HG03439 (cell line): ENCODE results near the gene CIDEA.
"Not testable (repeated sequence)": the region's sequence is repeated elsewhere in the genome, so short reads cannot be mapped to it uniquely, and the experiment has no call there.

Experiments
- ATAC-seq: cut with Tn5 transposase; IDR thresholded peaks from one replicate; pipeline ENCODE4 v1.9.1; 2021; ENCODE audit warnings: mild to moderate bottlenecking, moderate library complexity; ENCODE audit not compliant: unreplicated experiment

The CIDEA gene, protein sequence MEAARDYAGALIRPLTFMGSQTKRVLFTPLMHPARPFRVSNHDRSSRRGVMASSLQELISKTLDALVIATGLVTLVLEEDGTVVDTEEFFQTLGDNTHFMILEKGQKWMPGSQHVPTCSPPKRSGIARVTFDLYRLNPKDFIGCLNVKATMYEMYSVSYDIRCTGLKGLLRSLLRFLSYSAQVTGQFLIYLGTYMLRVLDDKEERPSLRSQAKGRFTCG

DNA sequence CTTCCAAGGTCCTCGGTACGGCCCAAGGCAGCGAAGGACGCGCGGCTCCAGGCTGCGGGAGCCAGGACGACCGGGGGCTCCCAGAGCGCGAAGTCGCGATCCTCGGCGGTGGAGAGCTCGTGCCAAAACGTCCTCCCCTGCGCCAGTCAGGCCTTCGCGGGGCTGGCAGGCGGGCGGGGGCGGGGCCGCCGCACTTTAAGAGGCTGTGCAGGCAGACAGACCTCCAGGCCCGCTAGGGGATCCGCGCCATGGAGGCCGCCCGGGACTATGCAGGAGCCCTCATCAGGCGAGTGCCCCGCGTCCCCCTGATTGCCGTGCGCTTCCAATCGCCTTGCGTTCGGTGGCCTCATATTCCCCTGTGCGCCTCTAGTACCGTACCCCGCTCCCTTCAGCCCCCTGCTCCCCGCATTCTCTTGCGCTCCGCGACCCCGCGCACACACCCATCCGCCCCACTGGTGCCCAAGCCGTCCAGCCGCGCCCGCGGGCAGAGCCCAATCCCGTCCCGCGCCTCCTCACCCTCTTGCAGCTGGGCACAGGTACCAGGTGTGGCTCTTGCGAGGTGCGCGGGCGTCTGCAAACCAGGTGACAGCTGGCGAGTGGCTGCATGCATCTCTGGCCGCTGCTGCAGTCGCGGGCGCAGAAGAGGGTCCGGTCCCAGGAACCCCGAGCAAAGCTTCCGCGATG is at the start of gene CIDEA:
Gene CIDEA, plus strand, starts transcription at position 226 of the 684 bp plus-strand sequence. Its CDS starts 23 bp downstream, at position 249.
- no peak for ATAC-seq

DNA sequence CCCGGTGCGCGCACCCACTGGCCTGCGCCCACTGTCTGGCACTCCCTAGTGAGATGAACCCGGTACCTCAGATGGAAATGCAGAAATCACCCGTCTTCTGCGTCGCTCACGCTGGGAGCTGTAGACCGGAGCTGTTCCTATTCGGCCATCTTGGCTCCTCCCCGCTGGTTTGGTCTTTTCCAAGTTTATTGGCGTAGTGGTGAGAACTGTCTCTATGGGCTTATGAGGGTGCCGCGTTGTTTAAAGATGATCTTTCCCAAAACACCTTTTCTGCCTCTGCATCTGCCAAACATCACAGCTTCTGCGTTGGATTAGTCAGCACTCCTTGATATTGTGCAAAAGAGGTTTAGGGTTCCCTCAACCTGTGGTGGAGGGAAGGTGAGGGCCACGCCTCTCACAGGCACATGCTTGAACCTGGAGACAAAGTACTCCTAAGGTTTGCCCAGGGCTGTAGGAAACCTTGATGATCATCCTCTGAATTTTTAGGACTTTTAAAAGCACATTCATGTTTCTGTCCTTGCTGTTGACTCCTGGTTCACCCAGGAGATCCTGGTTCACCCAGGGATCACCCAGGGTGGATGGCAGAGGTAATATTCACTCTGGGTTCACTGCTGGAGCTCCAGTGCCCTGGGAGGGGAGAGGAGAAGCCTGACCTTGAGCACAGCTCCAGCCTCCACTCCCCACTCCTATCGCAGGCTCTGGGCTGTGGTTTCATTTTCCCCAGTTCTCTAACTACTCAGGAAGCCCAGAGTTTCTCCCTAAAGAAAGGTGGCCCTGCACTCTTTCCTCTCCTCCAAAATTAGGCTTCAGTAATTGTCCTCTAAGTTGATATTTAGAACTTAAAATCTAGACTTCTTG is 45.6 kb upstream of the CIDEA start:
- not testable (repeated sequence) for ATAC-seq

DNA sequence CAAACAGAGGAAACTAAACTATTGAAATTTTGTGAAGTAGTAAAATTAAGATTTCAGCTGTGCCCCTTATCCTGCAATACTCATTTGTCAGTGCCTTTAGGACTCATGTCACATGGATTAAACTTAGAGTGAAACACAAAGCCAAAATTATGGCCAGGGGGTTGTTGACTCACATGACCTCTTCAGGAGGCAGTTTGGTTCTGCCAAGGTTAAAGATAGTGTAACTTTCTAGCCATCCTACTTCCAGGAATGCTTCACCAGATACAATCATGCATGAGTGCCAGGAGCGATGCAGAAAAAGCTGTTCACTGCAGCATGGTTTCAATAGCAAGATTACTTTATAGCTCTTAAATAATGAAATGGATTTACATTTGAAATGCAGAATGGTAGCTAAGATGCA is 41.9 kb upstream of the CIDEA start:
- not testable (repeated sequence) for ATAC-seq

DNA sequence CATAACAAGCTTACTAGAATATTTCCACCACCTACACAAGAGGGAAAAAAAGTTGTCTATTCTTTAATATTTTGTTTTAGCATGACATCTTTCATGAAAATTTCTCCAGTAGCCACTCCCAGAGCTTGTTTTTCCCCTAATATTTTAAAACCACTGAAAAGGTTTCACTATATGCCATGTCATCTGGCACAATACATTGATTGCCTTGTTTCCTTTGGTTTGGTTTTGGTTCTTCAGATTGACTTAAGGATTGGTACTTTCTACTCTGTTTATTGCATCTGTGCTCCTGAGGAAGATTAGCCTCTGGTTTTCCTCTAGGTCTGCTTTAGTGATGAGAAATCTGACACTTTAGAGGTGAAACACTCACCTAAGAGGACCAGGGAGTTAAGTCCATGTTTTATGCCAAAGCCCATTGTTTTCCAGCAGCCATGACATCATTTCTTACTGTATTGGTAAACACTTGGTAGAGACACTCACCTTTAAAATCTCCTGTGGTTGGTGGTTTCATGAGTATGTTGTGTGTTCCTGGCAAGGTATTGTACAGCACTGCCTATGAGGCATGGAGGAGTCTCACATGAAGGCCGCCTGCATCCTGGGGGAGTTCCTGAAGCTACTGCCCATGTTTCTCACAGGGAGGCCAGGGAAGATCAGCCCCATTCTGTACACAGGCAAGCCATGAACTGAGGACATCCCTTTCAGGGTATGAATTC is 39.7 kb upstream of the CIDEA start:
- not testable (repeated sequence) for ATAC-seq

DNA sequence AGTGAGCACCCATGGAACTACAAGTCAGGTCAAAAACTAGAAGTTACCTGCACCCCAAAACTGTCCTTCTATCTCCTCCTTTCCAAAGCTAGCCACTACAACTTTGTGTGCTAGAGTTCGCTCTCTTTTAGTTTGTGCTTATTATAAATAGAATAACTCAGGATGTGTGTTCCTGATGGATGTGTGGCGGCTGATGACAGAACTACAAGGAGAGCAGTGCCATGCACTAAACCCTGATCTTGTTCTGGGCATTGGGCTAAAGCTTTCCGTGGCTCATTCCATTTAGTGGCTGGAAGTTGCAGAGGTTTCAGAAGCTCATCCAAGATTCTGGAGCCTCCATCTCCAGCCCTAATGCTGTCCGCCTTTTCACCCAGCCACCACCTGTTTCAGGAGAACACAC is 37.7 kb upstream of the CIDEA start:
- ATAC-seq: not testable (repeated sequence)

DNA sequence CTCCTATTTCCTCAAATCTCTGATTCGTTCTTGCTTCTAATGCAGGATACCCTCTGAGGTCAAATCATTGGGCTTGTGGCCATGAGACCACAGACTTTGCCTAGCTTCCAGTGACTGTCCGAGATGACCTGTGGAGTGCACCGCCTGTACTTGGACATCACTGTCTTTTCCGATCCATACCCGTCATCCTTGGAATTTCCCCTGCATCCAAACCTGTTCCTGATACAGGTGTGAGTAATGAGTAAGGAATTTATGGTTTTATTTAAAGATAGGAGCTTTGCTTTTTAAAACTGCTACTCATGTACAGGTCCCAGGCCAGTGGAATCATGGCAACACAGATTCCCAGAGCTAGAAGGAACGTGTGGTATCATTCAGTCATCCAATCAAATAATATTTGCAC is 35.6 kb upstream of the CIDEA start:
- ATAC-seq: not testable (repeated sequence)

DNA sequence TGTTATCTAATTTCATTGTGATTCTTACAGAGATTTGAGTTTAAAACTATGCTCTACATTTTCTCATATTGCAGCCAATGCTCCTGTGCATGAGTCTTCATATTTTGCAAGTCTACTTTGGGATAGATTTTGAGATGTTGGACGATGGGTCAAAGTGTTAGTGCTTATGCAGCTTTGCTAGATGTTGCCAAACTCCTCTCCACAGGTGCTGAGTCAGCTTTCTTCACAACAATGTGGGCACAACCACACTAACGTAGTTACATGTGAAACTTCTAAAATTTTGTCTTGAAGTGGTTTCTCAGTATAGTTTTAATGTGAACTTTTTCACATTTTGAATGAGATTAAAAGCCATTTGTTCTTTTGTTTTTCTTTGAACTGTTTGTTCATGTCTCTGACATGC is 32.1 kb upstream of the CIDEA start:
- not testable (repeated sequence) for ATAC-seq

DNA sequence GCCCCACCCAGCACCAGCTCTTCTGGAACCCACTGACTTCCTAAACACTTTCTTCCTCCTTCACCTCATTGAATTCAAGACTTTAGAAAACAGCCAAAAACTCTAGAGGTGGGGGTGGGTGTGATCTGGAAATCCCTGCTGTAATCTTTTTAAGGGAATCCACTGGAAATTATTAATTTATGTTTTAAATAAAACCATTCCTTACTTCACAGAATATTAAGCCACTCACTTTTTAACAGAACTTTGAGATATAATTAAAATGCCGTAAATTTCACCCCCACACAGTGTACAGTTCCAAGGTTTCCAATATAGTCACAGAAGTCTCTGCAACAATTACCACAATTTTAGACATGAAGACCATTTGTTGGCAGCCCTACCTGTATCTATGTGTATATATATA is 30.8 kb upstream of the CIDEA start:
- ATAC-seq: not testable (repeated sequence)

DNA sequence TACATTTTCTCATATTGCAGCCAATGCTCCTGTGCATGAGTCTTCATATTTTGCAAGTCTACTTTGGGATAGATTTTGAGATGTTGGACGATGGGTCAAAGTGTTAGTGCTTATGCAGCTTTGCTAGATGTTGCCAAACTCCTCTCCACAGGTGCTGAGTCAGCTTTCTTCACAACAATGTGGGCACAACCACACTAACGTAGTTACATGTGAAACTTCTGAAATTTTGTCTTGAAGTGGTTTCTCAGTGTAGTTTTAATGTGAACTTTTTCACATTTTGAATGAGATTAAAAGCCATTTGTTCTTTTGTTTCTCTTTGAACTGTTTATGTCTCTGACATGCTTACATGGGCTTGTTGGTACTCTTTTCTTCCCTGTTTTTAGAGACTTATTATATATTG is 27.4 kb upstream of the CIDEA start:
- not testable (repeated sequence) for ATAC-seq

DNA sequence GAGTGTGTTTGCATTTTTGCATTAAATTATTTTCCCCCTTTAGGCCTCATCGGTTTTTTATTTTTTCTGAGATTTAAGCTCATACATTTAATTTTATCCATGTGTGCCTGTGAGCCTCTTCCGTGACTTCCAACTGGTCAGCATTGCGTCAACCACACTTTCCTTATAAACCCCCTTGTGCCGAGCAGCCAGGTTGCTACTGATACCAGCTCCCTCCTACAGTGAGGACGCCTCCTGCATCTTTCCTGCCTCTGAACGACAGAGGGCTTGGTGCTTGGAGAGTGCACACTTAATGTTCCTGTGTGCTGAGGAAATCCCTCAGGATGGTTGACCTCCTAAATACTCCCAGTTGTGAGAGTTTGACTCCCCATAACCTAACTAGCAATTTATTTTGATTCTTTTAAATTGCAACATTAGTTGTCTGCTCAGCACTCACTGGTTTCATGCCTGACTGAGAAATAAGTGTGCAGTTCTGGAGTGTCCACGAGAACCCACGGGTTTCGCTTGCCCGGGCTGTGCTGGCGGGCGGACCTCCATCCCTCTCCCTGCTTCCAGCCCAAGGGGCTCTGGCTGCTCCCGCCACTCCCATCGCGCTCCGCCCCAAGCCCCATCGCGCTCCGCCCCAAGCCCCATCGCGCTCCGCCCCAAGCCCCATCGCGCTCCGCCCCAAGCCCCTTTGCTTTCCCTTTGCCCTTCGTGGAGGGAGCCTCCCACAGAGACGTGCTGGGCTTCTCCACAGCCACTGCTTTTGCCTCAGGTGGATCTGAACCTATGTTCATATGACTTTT is 26.6 kb upstream of the CIDEA start:
- not testable (repeated sequence) for ATAC-seq

DNA sequence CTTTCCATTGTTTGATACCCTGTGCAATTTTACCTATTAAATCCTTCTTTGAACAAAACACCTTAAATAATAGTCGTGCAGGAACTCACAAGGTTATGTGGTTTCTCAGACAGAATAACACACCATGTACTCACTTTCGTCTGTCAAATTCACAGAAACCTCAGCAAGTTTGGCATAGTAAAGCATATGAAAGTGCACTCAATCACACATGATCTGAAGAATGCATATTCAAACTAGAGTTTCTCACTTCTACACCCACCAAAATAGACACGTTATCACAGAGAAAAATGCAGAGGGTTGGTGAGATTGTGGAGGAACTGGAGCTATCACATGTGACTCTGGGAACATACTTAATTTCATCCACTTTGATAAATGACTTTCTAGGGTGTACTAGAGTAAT is 25.9 kb upstream of the CIDEA start:
- not testable (repeated sequence) for ATAC-seq

DNA sequence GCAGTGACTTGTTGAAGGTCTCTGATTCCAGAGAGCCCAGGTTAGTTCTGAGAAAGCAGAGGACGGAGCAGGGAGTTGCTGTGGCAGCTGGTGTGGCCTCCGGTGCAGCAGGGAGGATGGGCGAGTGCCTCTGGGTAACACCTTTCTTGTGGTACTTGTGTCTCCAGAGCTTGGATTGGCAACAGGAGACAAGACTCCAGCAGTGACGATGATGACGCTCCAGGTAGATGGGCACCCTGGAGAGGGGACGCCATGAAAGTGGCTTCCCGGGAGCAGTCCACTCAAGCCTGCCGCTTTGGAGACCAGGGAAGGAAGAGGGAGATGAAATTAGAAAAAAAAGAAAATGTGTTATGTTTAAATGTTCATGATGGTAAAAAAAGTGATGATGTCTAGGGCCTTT is 23.6 kb upstream of the CIDEA start:
- not testable (repeated sequence) for ATAC-seq

DNA sequence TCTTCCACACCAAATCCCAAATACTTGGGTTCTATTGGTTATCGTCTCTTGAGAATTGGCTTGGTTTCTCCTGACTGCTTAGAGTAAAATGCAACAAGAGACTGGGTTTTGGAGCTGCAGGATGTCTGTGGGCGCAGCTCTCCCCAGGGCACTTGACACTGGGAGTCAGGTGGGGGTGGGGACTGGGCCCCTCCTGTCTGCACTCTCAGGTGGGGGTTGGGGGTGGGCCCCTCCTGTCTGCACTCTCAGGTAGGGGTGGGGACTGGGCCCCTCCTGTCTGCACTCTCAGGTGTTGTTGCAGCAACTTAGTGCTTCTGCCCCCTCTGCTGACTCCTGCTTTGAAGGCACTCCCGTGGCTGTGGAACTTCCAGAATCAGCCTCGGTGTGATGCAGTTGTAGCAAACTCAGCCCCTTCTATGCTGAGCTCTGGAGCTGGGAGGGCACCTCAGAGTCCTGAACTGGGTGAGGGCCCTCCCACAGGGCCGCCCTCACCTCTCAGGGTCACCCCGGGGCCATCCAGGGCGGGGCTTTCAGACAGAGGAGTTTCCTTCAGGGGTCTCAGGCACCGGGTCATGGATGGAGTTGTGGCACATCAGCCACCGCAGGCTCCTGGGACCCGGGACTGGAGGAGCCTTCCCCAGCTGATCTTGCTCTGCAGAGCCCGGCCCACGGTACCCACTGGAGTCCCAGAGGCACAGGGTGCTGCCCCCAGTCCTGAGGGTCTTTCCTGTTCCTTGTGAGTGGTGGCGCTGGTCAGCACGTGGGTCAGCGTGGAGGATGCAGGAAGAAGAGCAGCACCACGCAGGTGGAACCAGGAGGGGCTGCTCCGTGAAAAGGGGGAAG is 22.9 kb upstream of the CIDEA start:
- ATAC-seq: no peak

DNA sequence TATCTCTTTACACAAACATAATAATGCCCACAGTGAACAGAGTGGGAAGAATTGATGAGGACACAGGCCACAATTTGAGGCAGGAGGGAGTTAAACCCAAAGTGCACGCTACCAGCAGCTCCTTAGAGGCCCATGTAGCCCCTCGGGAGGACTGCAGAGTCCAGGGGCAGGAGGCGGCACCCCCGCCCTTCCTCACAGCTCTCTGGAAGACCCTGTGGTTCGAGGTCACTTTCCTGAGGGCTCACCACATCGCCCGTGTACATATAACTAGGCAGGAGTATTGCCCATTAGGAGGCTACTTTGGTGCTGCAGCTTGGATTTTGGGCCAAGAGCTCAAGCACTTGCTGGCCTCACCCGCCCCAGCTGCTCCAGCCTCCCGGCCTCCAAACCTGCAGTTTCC is 22.2 kb upstream of the CIDEA start:
- no peak for ATAC-seq

DNA sequence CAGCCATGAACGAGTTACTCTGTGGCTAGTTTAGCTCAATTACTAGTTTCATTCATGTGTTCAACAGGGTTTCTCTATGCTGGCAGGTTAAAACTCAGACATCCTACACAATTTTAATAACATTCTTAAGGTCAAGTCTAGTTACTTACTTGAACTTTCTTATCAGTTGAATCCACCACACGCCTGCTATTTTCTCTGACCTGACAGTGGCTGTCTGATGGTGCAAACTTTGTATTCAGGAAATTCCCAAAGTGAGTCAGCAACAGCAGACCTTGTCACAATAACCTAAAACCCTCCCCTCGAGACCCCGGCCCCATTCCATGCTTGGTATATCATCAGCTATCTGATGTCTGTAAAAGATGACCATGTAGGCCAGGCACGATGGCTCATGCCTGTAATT is 20.8 kb upstream of the CIDEA start:
- no peak for ATAC-seq

DNA sequence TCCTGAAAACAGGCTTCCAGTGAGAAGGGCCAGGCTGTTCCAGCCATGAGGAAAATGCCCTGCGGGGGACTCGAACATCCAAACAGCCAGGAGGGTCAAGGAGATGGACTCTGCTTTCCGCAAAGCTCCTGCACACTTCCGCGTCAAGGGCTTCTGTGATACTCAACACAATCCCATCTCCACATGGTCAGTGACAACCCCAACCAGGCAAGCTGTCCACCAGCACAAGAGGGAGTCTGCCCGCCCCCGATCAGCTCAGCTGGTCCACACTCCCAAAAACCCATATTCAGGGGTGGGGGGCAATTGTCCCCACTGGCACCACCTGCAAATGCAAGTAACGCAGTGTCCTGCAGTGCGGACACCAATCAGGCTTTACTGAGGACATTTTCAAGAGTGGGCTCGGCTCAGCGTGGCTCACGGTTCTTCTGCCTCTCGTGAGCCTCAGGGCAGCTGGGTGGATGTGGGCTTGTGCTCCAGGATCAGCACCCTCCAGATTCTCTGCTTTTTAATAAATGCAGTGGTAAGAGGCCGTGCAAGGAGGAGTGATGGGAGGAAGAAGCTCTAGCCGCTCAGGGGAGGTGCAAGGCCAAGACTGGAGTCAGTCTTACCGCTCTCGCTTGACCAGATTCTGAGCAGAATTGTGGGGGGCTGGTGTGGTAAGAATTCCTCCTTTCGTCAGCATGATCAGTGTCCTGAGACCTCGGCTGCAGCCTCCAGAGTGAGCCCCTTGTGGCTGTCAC is 19.5 kb upstream of the CIDEA start:
- ATAC-seq: no peak

DNA sequence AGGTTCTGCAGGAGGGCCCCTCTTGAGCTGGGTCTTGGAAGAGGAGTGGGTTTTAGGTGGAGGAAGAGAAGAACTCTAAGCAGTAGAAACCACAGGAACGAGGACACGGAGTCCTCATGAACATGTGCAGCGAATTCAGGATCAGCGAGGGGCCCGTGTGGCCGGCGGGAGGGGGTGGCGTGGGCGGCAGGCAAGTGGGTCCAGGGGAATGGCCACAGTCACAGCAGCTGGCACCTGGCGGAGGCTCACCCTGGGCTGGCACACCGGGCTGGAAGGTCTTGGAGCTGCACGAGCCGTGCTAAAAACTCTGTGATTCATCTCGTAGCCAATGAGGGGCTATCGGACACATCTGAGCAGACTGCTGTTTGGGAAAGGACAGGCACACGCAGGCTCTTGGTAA is 18.0 kb upstream of the CIDEA start:
- ATAC-seq: no peak

DNA sequence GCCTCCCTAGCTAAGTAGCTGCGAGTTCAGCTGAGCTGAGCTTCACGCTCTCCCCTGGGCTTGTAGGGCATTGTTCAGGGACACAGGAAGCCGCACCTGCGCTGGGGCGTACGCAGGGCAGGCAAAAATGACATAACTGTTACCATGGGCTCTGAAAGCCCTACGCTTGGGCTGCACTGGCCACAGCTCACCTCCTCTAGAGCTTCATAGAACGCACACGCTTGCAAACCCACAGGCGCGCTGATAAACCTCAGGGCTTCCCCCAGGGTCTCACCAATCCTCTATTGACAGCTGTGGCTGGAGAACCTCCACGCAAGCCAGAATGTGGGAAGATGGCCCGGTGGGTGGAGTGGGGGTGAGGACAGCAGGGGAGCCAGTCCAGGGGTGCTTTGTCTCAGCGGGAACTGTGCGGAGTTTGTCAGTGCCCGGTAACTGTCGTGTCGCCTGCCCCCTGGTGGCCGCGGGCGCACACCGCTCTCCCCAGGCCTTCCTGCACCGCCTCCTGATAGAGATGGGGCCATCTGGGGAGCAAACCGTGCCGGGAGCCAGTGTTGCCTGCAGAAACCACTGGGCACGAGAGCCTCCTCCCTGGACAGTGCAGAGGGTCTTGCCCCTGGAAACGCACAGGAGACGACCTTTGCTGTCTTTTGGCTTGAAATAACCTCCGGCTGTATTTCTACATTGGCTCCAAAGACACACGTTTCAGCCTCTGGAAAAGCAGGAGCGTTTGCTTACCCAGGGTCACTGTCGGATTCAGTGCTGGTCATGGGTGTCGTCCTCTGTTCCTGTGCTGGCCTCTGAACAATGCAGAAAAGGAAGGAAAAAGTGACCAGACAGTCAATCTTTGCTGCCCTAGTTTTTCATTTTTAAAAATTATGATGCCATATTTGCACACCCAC is 17.0 kb upstream of the CIDEA start:
- ATAC-seq: peak; percentile 77
